Measurements from ENCODE around the gene FKBP1A.

- no peak for TF ChIP-seq USF1 (IDR thresholded peaks at IDR 0.05)
- no peak for TF ChIP-seq TAF1 (IDR thresholded peaks at IDR 0.05; ENCODE audit: low read depth)
- TF ChIP-seq REST (IDR thresholded peaks at IDR 0.05; ENCODE audit: low read depth) = no peak
- TF ChIP-seq EP300 (IDR thresholded peaks at IDR 0.05; ENCODE audit: borderline replicate concordance) = no peak
- no peak for TF ChIP-seq TCF12 (IDR thresholded peaks at IDR 0.05; ENCODE audit: low read depth)
- TF ChIP-seq EGR1 (IDR thresholded peaks at IDR 0.05) = no peak
These were observed 9.0 kb downstream of the FKBP1A start for GRCh38 chr20:1383623-1384404.

Measured in Ishikawa (cell line).